Activated T-cell treated with anti-CD3 and anti-CD28 coated beads, Interleukin-2, amount 50 U/mL, for 24 hours (primary cell): Measurements from ENCODE around the gene INAFM1.
"Not testable (repeated sequence)": the region's sequence is repeated elsewhere in the genome, so short reads cannot be mapped to it uniquely, and the experiment has no call there.

Experiments used
- DNase-seq: peaks from one replicate; pipeline ENCODE4 v3.0.0-alpha.2; 2020
- H3K27ac Mint-ChIP-seq: 2 replicates; pipeline ENCODE4 v1.8.0; 2020; ENCODE audit warnings: mild to moderate bottlenecking, mixed read lengths
- H3K27me3 Mint-ChIP-seq: 2 replicates; pipeline ENCODE4 v1.8.0; 2020; ENCODE audit warnings: mixed read lengths
- H3K36me3 Mint-ChIP-seq: 2 replicates; pipeline ENCODE4 v1.8.0; 2020; ENCODE audit warnings: low read depth, mixed read lengths
- H3K4me1 Mint-ChIP-seq: 2 replicates; pipeline ENCODE4 v1.8.0; 2020; ENCODE audit warnings: low read depth, mixed read lengths
- H3K4me3 Mint-ChIP-seq: 2 replicates; pipeline ENCODE4 v1.8.0; 2020; ENCODE audit warnings: mild to moderate bottlenecking, moderate library complexity, mixed read lengths
- H3K9me3 Mint-ChIP-seq: 2 replicates; pipeline ENCODE4 v1.8.0; 2020; ENCODE audit warnings: mixed read lengths

INAFM1 gene

GRCh38 chr19:47271949-47272348, 2.7 kb upstream of the INAFM1 start:
- DNase-seq = no peak
- H3K4me1 Mint-ChIP-seq = peaks cover 23% of the 10 kb centered on the region
- H3K36me3 Mint-ChIP-seq = peaks cover 62% of the 10 kb centered on the region
- H3K9me3 Mint-ChIP-seq = no peaks in the 10 kb centered on the region
- no peak overlapping the region for H3K4me3 Mint-ChIP-seq
- H3K27ac Mint-ChIP-seq = no peak overlapping the region
- no peaks in the 10 kb centered on the region for H3K27me3 Mint-ChIP-seq

- Mint-ChIP-seq H3K4me3 (peak overlapping the region; percentile 91), H3K27ac (peak overlapping the region; percentile 77), H3K36me3 (peaks cover 54% of the 10 kb centered on the region), H3K4me1 (peaks cover 23% of the 10 kb centered on the region), H3K9me3 (no peaks in the 10 kb centered on the region), H3K27me3 (no peaks in the 10 kb centered on the region)
- no peak for DNase-seq
These were observed 2.0 kb upstream of the INAFM1 start for GRCh38 chr19:47272448-47273312.

GRCh38 chr19:47273313-47274070, 1.2 kb upstream of the INAFM1 start:
- Mint-ChIP-seq H3K4me3 (peak overlapping the region; percentile 91), H3K27me3 (no peaks in the 10 kb centered on the region), H3K36me3 (peaks cover 47% of the 10 kb centered on the region), H3K9me3 (no peaks in the 10 kb centered on the region), H3K27ac (peak overlapping the region; percentile 99), H3K4me1 (peaks cover 26% of the 10 kb centered on the region)
- DNase-seq = peak; percentile 93

- Mint-ChIP-seq H3K9me3 (no peaks in the 10 kb centered on the region), H3K4me1 (peaks cover 26% of the 10 kb centered on the region), H3K36me3 (peaks cover 38% of the 10 kb centered on the region), H3K4me3 (peak overlapping the region; percentile 74), H3K27ac (peak overlapping the region; percentile 74), H3K27me3 (no peaks in the 10 kb centered on the region)
- no peak for DNase-seq
These were observed 441 bp downstream of the INAFM1 start for GRCh38 chr19:47274891-47275761.

- Mint-ChIP-seq H3K27ac (peak overlapping the region; percentile 74), H3K36me3 (peaks cover 30% of the 10 kb centered on the region), H3K4me1 (peaks cover 26% of the 10 kb centered on the region), H3K27me3 (no peaks in the 10 kb centered on the region), H3K9me3 (no peaks in the 10 kb centered on the region), H3K4me3 (peak overlapping the region; percentile 74)
- no peak for DNase-seq
These were observed 1.2 kb downstream of the INAFM1 start for GRCh38 chr19:47275791-47276461.

GRCh38 chr19:47276513-47276912, 1.8 kb downstream of the INAFM1 start:
- not testable (repeated sequence) for DNase-seq, H3K27ac Mint-ChIP-seq

GRCh38 chr19:47280183-47280797, 5.6 kb downstream of the INAFM1 start:
- no peak overlapping the region for H3K4me3 Mint-ChIP-seq
- peaks cover 11% of the 10 kb centered on the region for H3K36me3 Mint-ChIP-seq
- DNase-seq = peak; percentile 72
- no peaks in the 10 kb centered on the region for H3K9me3 Mint-ChIP-seq
- H3K4me1 Mint-ChIP-seq = peaks cover 18% of the 10 kb centered on the region
- no peaks in the 10 kb centered on the region for H3K27me3 Mint-ChIP-seq
- no peak overlapping the region for H3K27ac Mint-ChIP-seq

More at GRCh38 chr19:47276513-47276912, 1.8 kb downstream of the INAFM1 start:
- H3K27me3 Mint-ChIP-seq, H3K4me3 Mint-ChIP-seq, H3K9me3 Mint-ChIP-seq: not testable (repeated sequence)
- Mint-ChIP-seq H3K4me1 (peaks cover 26% of the 10 kb centered on the region), H3K36me3 (peaks cover 26% of the 10 kb centered on the region)

- DNase-seq = no peak
- no peaks in the 10 kb centered on the region for H3K9me3 Mint-ChIP-seq
- no peaks in the 10 kb centered on the region for H3K27me3 Mint-ChIP-seq
- H3K27ac Mint-ChIP-seq = no peak overlapping the region
- no peaks in the 10 kb centered on the region for H3K36me3 Mint-ChIP-seq
- no peak overlapping the region for H3K4me3 Mint-ChIP-seq
- peaks cover 8% of the 10 kb centered on the region for H3K4me1 Mint-ChIP-seq
These were observed 8.8 kb downstream of the INAFM1 start for GRCh38 chr19:47283405-47284059.

- no peaks in the 10 kb centered on the region for H3K9me3 Mint-ChIP-seq
- H3K36me3 Mint-ChIP-seq = no peaks in the 10 kb centered on the region
- no peak overlapping the region for H3K4me3 Mint-ChIP-seq
- H3K27me3 Mint-ChIP-seq = no peaks in the 10 kb centered on the region
- H3K27ac Mint-ChIP-seq = no peak overlapping the region
- peaks cover 11% of the 10 kb centered on the region for H3K4me1 Mint-ChIP-seq
- no peak for DNase-seq
These were observed 9.7 kb downstream of the INAFM1 start for GRCh38 chr19:47284324-47284899.

- Mint-ChIP-seq H3K36me3 (no peaks in the 10 kb centered on the region), H3K27ac (no peak overlapping the region), H3K4me3 (no peak overlapping the region), H3K27me3 (no peaks in the 10 kb centered on the region), H3K9me3 (no peaks in the 10 kb centered on the region), H3K4me1 (peaks cover 3% of the 10 kb centered on the region)
- peak; percentile 69 for DNase-seq
These were observed 21.4 kb downstream of the INAFM1 start for GRCh38 chr19:47296036-47296435.

GRCh38 chr19:47300867-47301266, 26.2 kb downstream of the INAFM1 start:
- DNase-seq = not testable (repeated sequence)

GRCh38 chr19:47302249-47302648, 27.6 kb downstream of the INAFM1 start:
- no peak for DNase-seq
- no peaks in the 10 kb centered on the region for H3K36me3 Mint-ChIP-seq
- no peaks in the 10 kb centered on the region for H3K9me3 Mint-ChIP-seq
- peaks cover 17% of the 10 kb centered on the region for H3K27me3 Mint-ChIP-seq
- no peak overlapping the region for H3K27ac Mint-ChIP-seq
- peaks cover 9% of the 10 kb centered on the region for H3K4me1 Mint-ChIP-seq
- H3K4me3 Mint-ChIP-seq = no peak overlapping the region

More at GRCh38 chr19:47300867-47301266, 26.2 kb downstream of the INAFM1 start:
- H3K9me3 Mint-ChIP-seq, H3K27me3 Mint-ChIP-seq, H3K27ac Mint-ChIP-seq, H3K4me3 Mint-ChIP-seq, H3K36me3 Mint-ChIP-seq: not testable (repeated sequence)
- peaks cover 11% of the 10 kb centered on the region for H3K4me1 Mint-ChIP-seq

GRCh38 chr19:47303966-47304365, 29.3 kb downstream of the INAFM1 start:
- Mint-ChIP-seq H3K4me3 (no peak overlapping the region), H3K27ac (no peak overlapping the region), H3K36me3 (no peaks in the 10 kb centered on the region)

More at GRCh38 chr19:47303966-47304365, 29.3 kb downstream of the INAFM1 start:
- Mint-ChIP-seq H3K9me3 (no peaks in the 10 kb centered on the region), H3K27me3 (peaks cover 17% of the 10 kb centered on the region), H3K4me1 (peaks cover 9% of the 10 kb centered on the region)
- DNase-seq = no peak
